Brain microvascular endothelial cell (primary cell): ENCODE data around the gene DPYD.

Source experiments
- DNase-seq: peaks from one replicate; pipeline ENCODE4 v3.0.0-alpha.2; 2020
- H3K27ac ChIP-seq: fragments of 250-450 bp; sonication (Bioruptor Pico); 2 replicates; pipeline ENCODE4 v1.5.1; 2020; ENCODE audit warnings: mild to moderate bottlenecking, moderate library complexity
- H3K27me3 ChIP-seq: fragments of 250-450 bp; sonication (Bioruptor Pico); replicated peaks from 2 replicates; pipeline ENCODE4 v1.5.1; 2020; ENCODE audit warnings: mild to moderate bottlenecking
- H3K36me3 ChIP-seq: fragments of 250-450 bp; sonication (Bioruptor Pico); replicated peaks from 2 replicates; pipeline ENCODE4 v1.5.1; 2020; ENCODE audit warnings: mild to moderate bottlenecking
- H3K4me3 ChIP-seq: 2 replicates; pipeline ENCODE4 v1.5.1; 2011; ENCODE audit warnings: low read depth, mild to moderate bottlenecking, control low read depth, low read length, moderate library complexity
- in situ Hi-C: cut with HindIII; loops from 2 replicates; pipeline ENCODE4 v1.10.0; 2017; ENCODE audit warnings: low sequenced_read_pairs, low pct_ligation_motif_present
- TF ChIP-seq, protein P1 (sequence below): IDR thresholded peaks from 2 replicates; pipeline ENCODE4 v1.5.1; 2011; ENCODE audit warnings: low read depth, mild to moderate bottlenecking, moderate library complexity, low read length, control low read depth, inconsistent platforms; ENCODE audit errors: missing control alignments

DPYD gene

DNA sequence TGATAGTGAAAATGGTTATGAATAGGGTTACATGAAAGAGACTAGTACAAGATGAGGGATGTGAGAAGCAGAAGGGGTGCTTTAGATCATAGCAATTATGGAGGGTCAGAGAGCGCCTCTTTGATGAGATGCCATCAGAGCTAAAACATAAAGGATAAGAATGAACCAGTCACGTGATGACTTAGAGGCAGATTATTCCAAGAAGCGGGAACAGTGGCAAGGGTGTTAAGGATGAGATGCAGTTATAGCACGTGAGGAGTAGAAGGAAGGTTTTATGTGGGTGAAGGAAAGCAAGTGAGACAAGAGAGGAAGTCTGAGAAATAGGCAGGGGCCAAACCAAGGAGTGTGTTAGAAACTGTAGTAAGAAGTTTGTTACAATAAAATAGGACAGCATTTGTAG lies 360.1 kb downstream of the DPYD start:
- TF ChIP-seq, protein P1, sequence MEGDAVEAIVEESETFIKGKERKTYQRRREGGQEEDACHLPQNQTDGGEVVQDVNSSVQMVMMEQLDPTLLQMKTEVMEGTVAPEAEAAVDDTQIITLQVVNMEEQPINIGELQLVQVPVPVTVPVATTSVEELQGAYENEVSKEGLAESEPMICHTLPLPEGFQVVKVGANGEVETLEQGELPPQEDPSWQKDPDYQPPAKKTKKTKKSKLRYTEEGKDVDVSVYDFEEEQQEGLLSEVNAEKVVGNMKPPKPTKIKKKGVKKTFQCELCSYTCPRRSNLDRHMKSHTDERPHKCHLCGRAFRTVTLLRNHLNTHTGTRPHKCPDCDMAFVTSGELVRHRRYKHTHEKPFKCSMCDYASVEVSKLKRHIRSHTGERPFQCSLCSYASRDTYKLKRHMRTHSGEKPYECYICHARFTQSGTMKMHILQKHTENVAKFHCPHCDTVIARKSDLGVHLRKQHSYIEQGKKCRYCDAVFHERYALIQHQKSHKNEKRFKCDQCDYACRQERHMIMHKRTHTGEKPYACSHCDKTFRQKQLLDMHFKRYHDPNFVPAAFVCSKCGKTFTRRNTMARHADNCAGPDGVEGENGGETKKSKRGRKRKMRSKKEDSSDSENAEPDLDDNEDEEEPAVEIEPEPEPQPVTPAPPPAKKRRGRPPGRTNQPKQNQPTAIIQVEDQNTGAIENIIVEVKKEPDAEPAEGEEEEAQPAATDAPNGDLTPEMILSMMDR = no peak
- in situ Hi-C loops = no loop called here
- Histone ChIP-seq H3K36me3 (no peaks in the 10 kb centered on the region), H3K4me3 (no peak overlapping the region), H3K27ac (no peak overlapping the region), H3K27me3 (no peaks in the 10 kb centered on the region)
- DNase-seq = no peak

DNA sequence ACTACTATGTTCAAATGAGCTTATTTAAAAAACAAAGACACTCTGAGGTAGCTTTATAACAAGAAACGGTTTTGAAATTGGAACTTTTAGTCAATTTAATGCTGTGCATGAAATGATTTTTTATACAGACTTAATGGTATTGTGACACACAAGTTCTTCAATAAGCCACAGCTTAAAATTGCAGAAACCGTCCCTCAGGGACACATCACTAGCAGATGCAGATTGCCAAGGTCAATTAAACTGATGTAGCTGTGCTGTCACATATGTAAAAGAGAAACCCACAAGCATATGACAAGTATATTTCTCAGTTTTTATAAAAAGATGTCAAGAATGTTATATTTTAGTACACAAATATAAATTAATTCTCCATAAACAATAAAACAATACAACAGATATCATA lies 366.9 kb downstream of the DPYD start:
- in situ Hi-C loops = no loop called here
- TF ChIP-seq, protein P1 = no peak
- Histone ChIP-seq H3K27me3 (no peaks in the 10 kb centered on the region), H3K27ac (no peak overlapping the region), H3K36me3 (no peaks in the 10 kb centered on the region), H3K4me3 (no peak overlapping the region)
- DNase-seq = no peak

DNA sequence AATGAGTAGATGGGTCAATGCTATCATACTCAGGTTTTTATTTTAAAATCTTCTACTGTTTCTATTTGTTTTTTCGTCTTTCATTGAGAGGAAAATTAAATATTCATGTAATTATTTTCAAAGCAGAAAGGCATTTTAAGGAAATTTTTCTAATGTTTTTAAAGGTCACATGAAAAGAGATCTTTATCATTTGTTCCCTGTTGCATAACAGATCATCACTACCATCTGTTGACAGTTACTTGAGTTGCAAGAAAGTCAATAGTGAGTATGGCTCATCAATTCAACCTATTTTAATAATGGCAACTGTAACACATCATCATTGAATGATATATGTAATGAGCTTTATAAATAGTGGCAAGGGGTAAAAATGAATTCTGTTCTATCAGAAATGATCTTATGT lies 369.7 kb downstream of the DPYD start:
- no peak overlapping the region for H3K4me3 ChIP-seq
- H3K36me3 ChIP-seq = no peaks in the 10 kb centered on the region
- in situ Hi-C loops = no loop called here
- TF ChIP-seq, protein P1 = no peak
- no peaks in the 10 kb centered on the region for H3K27me3 ChIP-seq
- no peak for DNase-seq
- H3K27ac ChIP-seq = no peak overlapping the region

- TF ChIP-seq, protein P1 = no peak
- Histone ChIP-seq H3K27me3 (no peaks in the 10 kb centered on the region), H3K36me3 (no peaks in the 10 kb centered on the region), H3K27ac (no peak overlapping the region), H3K4me3 (no peak overlapping the region)
- in situ Hi-C loops = no loop called here
- no peak for DNase-seq
These were observed 375.4 kb downstream of the DPYD start for GRCh38 chr1:97545446-97545845.

- in situ Hi-C loops = no loop called here
- TF ChIP-seq, protein P1 = no peak
- Histone ChIP-seq H3K27me3 (no peaks in the 10 kb centered on the region), H3K36me3 (no peaks in the 10 kb centered on the region), H3K27ac (no peak overlapping the region), H3K4me3 (no peak overlapping the region)
- DNase-seq = no peak
These were observed 380.4 kb downstream of the DPYD start for GRCh38 chr1:97540346-97540888.

- TF ChIP-seq, protein P1 = no peak
- Histone ChIP-seq H3K4me3 (no peak overlapping the region), H3K27me3 (no peaks in the 10 kb centered on the region), H3K27ac (no peak overlapping the region), H3K36me3 (no peaks in the 10 kb centered on the region)
- in situ Hi-C loops = no loop called here
- DNase-seq = no peak
These were observed 382.7 kb downstream of the DPYD start for GRCh38 chr1:97538113-97538512.
